GM12878 (cell line): ENCODE data around the gene CYP51A1. TPM values are rescaled to one million over a fixed set of nuclear protein-coding genes. Genes with fewer than 3 reads are reported as not detected.

ENCODE experiments used
- BCL11A ChIP-seq: IDR thresholded peaks from 2 replicates; pipeline ENCODE4 v1.6.1; 2011; ENCODE audit warnings: low read depth, low read length
- CUX1 ChIP-seq: IDR thresholded peaks from 2 replicates; pipeline ENCODE4 v1.6.1; 2012; ENCODE audit warnings: improper control_type of control experiment, low read depth, low read length; ENCODE audit not compliant: insufficient replicate concordance
- E2F8 ChIP-seq: fragments of 450-650 bp; IDR thresholded peaks from 2 replicates; pipeline ENCODE4 v1.6.1; 2018; ENCODE audit warnings: mild to moderate bottlenecking, low read depth, moderate library complexity; ENCODE audit not compliant: partially characterized antibody
- EGR1 ChIP-seq, 2 experiments: IDR thresholded peaks; 1 replicate in 1 of 2; 2 replicates in 1 of 2; pipeline ENCODE4 v1.6.1; 2011 to 2012; ENCODE audit warnings: low read depth in 2 of 2, low read length in 2 of 2, borderline replicate concordance in 1 of 2, mild to moderate bottlenecking in 1 of 2, moderate library complexity in 1 of 2
- GABPA ChIP-seq: IDR thresholded peaks from 2 replicates; pipeline ENCODE4 v1.6.1; 2014; ENCODE audit warnings: antibody characterized with exemption, low read depth, mild to moderate bottlenecking, inconsistent platforms
- RFX5 ChIP-seq: IDR thresholded peaks from 2 replicates; pipeline ENCODE4 v1.6.1; 2011; ENCODE audit warnings: low read depth, low read length, improper control_type of control experiment
- TARDBP ChIP-seq: IDR thresholded peaks from 2 replicates; pipeline ENCODE4 v1.6.1; 2016; ENCODE audit warnings: borderline replicate concordance
- USF1 ChIP-seq: IDR thresholded peaks from 2 replicates; pipeline ENCODE4 v1.6.1; 2011; ENCODE audit warnings: borderline replicate concordance, low read depth, mild to moderate bottlenecking, moderate library complexity, mixed read lengths, low read length; ENCODE audit not compliant: insufficient read depth; ENCODE audit errors: extremely low read length
- ZNF384 ChIP-seq: IDR thresholded peaks from 2 replicates; pipeline ENCODE4 v1.6.1; 2012; ENCODE audit warnings: low read depth, mild to moderate bottlenecking, low read length, improper control_type of control experiment, borderline replicate concordance
- ZNF622 ChIP-seq: fragments of 450-650 bp; IDR thresholded peaks from 2 replicates; pipeline ENCODE4 v1.6.1; 2017; ENCODE audit warnings: mild to moderate bottlenecking, inconsistent platforms
- polyA plus RNA-seq, 11 experiments: library from polyadenylated mRNA; depleted of rRNA in 4 of 11; unstranded in 6 of 11; stranded (reverse) in 5 of 11; fragments of >200 nt; fragmentation: Nextera tagmentation in 4 of 11; fragmentation: Illumina TruSeq in 1 of 11; extraction: Ambion mirVana in 4 of 11; extraction: Trizol in 1 of 11; gene quantifications; 1 replicate in 1 of 11; 2 replicates in 10 of 11; pipeline versions ENCODE4 v1.2.1 to v1.2.3, GENCODE V29; 2011 to 2016; ENCODE audit warnings: inconsistent platforms in 2 of 11, missing spikeins in 2 of 11, low read depth in 1 of 11
- total RNA-seq, 4 experiments: library from RNA; depleted of rRNA in 3 of 4; stranded (reverse); fragments of >200 nt in 3 of 4; fragmentation: Illumina TruSeq in 1 of 4; extraction: Trizol in 1 of 4; gene quantifications; 2 replicates each; pipeline versions ENCODE4 v1.2.1 to v1.2.3, GENCODE V29; 2013 to 2021

The CYP51A1 gene
- total and polyA plus RNA-seq, 10 of the 15 experiments (the other 5 are each of a cell fraction or from before 2014, with no cell fraction given), result 21.5 to 113 (median 61.8) TPM

GRCh38 chr7:92092210-92092609, 42.1 kb downstream of the CYP51A1 start (continued):
- TF ChIP-seq BCL11A, result no peak
- no peak for TF ChIP-seq USF1
- no peak for TF ChIP-seq TARDBP
- no peak for TF ChIP-seq RFX5
- no peak for TF ChIP-seq CUX1
- TF ChIP-seq ZNF622, result no peak
- TF ChIP-seq E2F8, result no peak
- no peak for TF ChIP-seq EGR1 (IDR thresholded peaks at IDR 0.05; ENCODE audit: borderline replicate concordance in 1 of 2, low read depth in 2 of 2, low read length in 2 of 2)
- no peak for TF ChIP-seq GABPA
- no peak for TF ChIP-seq ZNF384
